GM19099 (cell line): ENCODE data around the gene REPS1.

ENCODE experiments used
- POLR2A ChIP-seq: IDR thresholded peaks from 3 replicates; pipeline ENCODE4 v1.6.1; 2011; ENCODE audit warnings: low read depth; ENCODE audit not compliant: insufficient read length; ENCODE audit errors: extremely low read depth

REPS1 gene

GRCh38 chr6:138920906-138921305 is 67.1 kb downstream of the REPS1 start:
- TF ChIP-seq POLR2A: no peak

GRCh38 chr6:138914701-138915100 is 73.4 kb downstream of the REPS1 start:
- no peak for TF ChIP-seq POLR2A

DNA sequence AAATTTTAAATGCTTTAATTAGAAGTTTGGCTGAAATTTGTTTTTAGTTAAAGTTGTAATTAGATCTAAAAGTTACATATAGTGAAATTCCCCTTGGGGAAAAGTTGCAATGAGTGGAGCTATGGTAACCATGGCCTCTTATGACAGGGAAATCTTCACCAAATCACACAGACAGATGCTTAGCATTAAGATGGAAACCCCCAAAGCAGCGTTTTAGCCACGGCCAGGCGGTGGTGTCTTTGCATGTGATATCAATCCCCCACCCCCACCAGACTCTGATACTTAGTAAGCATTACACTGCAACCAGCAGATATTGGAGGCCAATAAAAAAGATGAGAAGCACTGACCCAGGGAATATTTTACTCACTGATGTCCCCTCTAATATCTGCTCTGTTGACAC is 75.7 kb downstream of the REPS1 start:
- no peak for TF ChIP-seq POLR2A

- no peak for TF ChIP-seq POLR2A
Measured at GRCh38 chr6:138909975-138910374, 78.1 kb downstream of the REPS1 start.

- TF ChIP-seq POLR2A: no peak
Measured at GRCh38 chr6:138909511-138909910, 78.5 kb downstream of the REPS1 start.

- TF ChIP-seq POLR2A: no peak
Measured at GRCh38 chr6:138907167-138907566, 80.9 kb downstream of the REPS1 start.

DNA sequence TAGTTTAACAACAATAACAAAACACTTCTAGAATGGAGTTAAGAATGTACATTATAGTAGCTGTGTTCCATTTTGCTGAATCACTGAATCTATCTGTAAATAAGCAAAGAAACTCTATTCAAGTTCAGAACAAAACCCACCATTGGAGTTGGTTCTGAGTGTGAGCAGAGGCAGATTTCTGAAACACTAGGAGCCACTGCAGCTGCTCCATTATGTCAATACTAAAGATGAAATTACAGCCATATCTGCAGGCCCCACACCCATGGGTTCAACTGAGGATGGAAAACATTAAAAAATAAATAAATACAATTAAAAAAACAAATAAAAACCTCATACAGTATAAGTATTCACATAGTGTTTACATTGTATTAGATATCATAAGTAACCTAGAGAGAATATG is 91.0 kb downstream of the REPS1 start:
- no peak for TF ChIP-seq POLR2A

DNA sequence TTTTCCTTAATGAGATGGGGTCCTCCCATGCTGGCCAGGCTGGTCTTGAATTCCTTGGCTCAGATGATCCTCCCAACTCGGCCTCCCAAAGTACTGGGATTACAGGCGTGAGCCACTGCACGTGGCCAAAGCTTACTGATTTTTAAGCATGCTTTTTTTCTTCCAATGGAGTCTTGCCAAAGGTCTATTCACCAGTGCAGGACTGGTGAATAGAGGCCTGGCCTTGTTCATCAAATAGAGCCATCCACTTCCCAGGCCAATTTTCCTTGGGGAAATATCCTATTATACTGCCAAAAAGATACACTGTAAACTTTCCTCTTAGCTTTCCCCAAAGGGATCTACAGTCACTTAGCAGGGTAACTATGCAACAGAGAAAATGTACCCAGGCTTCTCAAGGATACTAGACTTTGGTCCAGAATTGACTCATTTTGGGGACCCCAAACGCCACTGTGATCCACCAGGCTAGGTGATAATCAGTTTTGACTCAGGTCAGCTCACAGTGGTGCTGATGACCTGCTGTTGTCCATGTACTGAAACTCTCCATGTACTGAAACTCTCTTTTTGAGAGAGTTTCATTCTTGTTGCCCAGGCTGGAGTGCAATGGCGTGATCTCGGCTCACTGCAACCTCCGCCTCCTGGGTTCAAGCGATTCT is 91.8 kb downstream of the REPS1 start:
- TF ChIP-seq POLR2A: no peak

- no peak for TF ChIP-seq POLR2A
Measured at GRCh38 chr6:138891255-138891986, 96.6 kb downstream of the REPS1 start.

DNA sequence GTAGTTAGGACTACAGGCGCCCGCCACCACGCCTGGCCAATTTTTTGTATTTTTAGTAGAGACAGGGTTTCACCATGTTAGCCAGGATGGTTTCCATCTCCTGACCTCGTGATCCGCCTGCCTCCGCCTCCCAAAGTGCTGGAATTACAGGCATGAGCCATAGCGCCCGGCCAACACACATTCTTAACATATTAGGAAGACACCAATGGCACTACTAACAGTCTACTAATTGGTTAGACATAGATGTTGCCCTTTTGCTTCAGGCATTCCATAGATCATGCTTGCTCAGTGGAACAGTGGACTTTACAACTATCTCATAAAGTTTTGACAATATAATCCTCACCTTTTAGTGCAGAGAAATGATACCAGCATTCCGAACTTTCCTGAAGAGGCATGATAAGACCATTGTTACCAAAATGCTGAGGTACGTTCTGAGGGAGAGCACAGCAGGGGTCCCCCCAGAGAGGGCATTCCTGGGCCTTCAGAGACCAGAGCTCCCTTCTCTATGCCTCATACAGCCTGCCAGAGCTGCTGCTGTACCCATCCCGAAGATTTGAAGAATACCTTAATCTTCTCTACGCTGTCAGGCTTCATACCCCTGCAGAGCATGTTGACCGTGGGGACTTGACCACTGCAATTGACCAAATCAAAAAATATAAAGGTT is 102.8 kb downstream of the REPS1 start:
- no peak for TF ChIP-seq POLR2A

DNA sequence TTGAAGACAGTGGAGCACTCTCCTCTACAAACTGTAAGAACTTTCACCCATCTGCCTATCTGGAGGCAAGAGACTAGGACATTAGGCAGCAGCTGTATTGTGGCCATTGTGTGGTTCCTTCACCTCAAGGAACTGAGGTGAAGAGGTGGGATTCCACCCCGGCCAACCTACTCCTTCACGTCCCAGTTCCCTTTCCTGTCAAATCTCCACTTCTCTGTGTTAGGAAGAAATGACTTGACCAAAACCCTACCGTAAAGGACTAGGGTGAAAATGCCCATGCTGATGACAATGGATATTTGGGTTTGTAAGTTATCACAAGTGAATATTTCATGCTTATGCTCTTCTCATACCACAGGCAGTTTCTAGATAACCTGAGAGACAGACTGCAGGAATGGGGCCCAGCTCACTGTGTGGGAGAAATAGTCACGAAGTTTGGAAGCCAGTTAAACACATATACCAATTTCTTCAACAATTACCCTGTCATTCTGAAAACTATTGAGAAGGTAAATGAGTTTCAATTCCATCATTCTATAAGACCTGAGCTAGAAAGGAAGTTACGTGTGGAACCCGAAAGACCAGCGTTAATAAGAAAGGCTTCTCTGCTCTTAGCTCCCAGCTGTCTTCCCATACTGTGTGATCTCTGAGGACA is 105.6 kb downstream of the REPS1 start:
- no peak for TF ChIP-seq POLR2A

DNA sequence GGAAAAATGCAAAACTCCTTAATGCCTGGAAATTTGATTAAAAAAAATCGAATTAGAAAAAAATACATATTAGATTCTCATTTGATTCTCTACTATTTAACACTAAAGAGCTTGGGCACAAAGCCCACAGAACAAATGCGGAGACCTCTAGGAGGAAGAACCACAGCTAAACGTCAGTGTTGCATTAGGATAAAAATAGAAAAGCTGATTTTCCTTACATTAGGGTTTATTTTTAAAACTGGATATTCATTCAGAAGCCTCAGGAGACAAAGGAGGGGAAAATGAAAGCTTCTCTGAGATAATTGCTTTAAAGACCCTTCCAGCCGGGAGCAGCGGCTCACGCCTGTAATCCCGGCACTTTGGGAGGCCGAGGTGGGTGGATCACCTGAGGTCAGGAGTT is 114.9 kb downstream of the REPS1 start:
- no peak for TF ChIP-seq POLR2A

DNA sequence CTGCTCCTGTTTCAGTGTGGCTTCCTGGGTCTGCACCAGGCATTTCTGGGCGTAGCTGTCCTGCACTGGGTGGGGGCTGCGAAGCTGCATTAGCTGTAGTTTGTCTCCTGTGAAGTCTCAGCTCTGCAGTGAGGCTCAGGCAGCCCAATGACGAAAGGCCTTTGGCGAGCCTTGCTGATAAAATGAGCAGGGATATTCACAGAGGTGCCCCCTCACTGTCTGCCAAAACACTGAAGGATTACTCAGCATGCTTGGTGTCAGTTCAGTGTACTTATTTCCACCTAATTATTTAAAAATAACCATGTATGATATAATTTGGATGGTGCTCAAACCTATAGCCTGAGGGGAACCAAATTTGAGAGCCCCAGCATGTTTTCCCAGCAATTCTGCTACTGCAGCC is 118.7 kb downstream of the REPS1 start:
- TF ChIP-seq POLR2A: no peak

GRCh38 chr6:138868181-138868580 is 119.9 kb downstream of the REPS1 start:
- no peak for TF ChIP-seq POLR2A

DNA sequence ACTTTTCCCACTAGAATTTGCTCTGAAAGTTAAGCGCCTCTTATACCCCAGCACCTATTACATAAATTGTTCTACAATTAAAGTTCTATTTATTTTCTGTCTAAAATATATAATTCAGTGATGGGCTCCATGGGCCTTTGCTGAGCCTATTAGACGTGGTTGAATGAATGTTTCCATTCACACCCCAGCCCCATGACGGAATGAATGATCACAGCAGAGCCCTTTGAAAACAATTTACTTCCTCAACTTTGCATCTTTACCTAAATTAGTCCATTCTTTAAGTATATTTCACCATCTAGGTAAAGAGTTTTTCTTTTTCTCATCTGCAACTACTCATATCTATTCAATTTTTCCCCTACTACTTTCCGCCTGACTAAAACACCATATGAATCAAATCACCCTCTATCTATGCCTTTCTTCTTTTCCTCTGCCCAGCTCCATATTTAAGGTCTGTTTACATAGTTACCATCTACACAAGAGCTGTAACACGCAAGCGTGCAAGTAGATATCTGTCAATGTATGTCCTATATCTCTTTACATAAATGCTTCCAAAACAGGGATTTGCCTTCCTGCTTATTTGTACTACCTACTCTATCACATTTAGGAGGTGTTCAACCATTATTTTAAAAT is 122.5 kb downstream of the REPS1 start:
- no peak for TF ChIP-seq POLR2A
